Measurements from ENCODE around the gene TRIM44.

Gene TRIM44

DNA sequence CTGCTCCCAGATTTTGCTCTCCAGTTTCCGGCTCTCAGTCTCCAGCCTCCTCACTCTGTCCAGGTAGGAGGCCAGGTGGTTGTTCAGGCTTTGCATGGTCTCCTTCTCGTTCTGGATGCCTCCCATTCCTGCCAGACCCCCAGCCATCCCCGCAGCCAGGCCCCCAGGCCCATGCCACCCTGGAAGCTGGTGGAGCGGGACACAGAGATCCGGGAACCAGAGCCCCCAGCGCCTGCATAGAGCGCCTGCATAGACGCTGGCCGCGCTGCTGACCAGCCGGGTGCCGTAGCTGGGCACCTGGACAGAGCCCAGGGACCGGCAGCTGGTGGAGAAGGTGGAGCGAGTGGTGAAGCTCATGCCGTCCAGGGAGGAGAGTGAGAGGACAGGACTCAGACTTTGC, 198.6 kb downstream of the TRIM44 start:
- Histone ChIP-seq H3K79me2 (ENCODE audit: insufficient read depth, low read length) (no peaks in the 10 kb centered on the region), H3K9ac (ENCODE audit: low read length) (no peak overlapping the region), H3K4me3 (ENCODE audit: insufficient read depth, low read length, poor library complexity, severe bottlenecking) (no peak overlapping the region), H2AFZ (ENCODE audit: low read depth, low read length, severe bottlenecking) (no peak overlapping the region), H3K9me3 (ENCODE audit: insufficient read depth, low read length) (no peaks in the 10 kb centered on the region), H4K20me1 (ENCODE audit: low read depth, low read length) (no peaks in the 10 kb centered on the region), H3K27me3 (ENCODE audit: low read length) (no peaks in the 10 kb centered on the region), H3K4me2 (ENCODE audit: low read depth, low read length, poor library complexity, severe bottlenecking) (no peak overlapping the region), H3K9me2 (replicated peaks; ENCODE audit: insufficient read depth, low read length) (no peaks in the 10 kb centered on the region), H3K36me3 (ENCODE audit: low read length) (no peaks in the 10 kb centered on the region), H3F3A (ENCODE audit: insufficient read depth) (no peaks in the 10 kb centered on the region), H3K27ac (ENCODE audit: low read depth, low read length) (no peak overlapping the region)
- TF ChIP-seq, protein P1, sequence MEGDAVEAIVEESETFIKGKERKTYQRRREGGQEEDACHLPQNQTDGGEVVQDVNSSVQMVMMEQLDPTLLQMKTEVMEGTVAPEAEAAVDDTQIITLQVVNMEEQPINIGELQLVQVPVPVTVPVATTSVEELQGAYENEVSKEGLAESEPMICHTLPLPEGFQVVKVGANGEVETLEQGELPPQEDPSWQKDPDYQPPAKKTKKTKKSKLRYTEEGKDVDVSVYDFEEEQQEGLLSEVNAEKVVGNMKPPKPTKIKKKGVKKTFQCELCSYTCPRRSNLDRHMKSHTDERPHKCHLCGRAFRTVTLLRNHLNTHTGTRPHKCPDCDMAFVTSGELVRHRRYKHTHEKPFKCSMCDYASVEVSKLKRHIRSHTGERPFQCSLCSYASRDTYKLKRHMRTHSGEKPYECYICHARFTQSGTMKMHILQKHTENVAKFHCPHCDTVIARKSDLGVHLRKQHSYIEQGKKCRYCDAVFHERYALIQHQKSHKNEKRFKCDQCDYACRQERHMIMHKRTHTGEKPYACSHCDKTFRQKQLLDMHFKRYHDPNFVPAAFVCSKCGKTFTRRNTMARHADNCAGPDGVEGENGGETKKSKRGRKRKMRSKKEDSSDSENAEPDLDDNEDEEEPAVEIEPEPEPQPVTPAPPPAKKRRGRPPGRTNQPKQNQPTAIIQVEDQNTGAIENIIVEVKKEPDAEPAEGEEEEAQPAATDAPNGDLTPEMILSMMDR (IDR thresholded peaks at IDR 0.05; ENCODE audit: insufficient read depth, low read length, poor library complexity, severe bottlenecking) = no peak
- TF ChIP-seq EZH2phosphoT487 (conservative IDR thresholded peaks at IDR 0.05; ENCODE audit: low read length) = no peak

DNA sequence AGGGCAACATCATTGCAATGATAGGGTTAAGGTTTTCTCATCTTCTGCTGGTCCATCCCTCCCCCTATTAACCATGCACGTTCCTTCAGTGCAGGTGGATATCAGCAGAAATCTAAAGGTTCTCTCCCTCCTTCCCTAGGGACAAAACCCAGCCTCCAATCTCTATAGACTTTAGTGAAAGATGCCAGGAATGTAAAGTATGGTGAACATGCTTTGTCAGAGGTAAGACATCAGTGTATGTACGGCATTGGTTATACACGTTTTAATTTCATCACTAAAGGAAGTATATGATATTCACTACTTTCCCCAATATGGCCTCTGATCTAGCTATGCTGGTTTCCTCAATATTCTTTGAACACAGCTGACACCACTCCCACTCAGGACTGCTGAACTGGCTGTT, 200.1 kb downstream of the TRIM44 start:
- H3K36me3 ChIP-seq (ENCODE audit: low read length) = no peaks in the 10 kb centered on the region
- H2AFZ ChIP-seq (ENCODE audit: low read depth, low read length, severe bottlenecking) = no peak overlapping the region
- H4K20me1 ChIP-seq (ENCODE audit: low read depth, low read length) = no peaks in the 10 kb centered on the region
- no peaks in the 10 kb centered on the region for H3F3A ChIP-seq (ENCODE audit: insufficient read depth)
- no peak overlapping the region for H3K9ac ChIP-seq (ENCODE audit: low read length)
- H3K9me3 ChIP-seq (ENCODE audit: insufficient read depth, low read length) = no peaks in the 10 kb centered on the region
- no peaks in the 10 kb centered on the region for H3K9me2 ChIP-seq (replicated peaks; ENCODE audit: insufficient read depth, low read length)
- no peak overlapping the region for H3K27ac ChIP-seq (ENCODE audit: low read depth, low read length)
- no peak overlapping the region for H3K4me2 ChIP-seq (ENCODE audit: low read depth, low read length, poor library complexity, severe bottlenecking)
- H3K79me2 ChIP-seq (ENCODE audit: insufficient read depth, low read length) = no peaks in the 10 kb centered on the region
- TF ChIP-seq, protein P1 (IDR thresholded peaks at IDR 0.05; ENCODE audit: insufficient read depth, low read length, poor library complexity, severe bottlenecking) = no peak
- TF ChIP-seq EZH2phosphoT487 (conservative IDR thresholded peaks at IDR 0.05; ENCODE audit: low read length) = no peak
- H3K27me3 ChIP-seq (ENCODE audit: low read length) = no peaks in the 10 kb centered on the region
- H3K4me3 ChIP-seq (ENCODE audit: insufficient read depth, low read length, poor library complexity, severe bottlenecking) = no peak overlapping the region

DNA sequence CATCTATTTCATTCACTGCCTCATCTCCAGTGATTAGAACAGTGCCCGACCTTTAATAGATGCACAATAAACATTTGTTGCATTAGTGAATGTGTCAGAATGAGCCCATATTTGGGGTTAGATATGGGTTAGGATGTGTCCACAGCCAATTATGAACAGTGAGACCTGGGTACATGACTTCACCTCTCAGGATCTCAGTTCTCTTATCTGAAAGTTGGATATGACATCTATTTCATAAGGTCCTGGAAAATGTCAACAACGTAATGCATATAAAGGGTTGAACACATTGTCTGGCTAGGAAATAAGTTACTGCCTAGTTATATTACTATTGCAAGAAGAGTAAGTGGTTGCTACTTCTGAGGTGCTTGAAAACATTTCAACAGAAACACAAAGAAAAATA, 201.6 kb downstream of the TRIM44 start:
- no peak overlapping the region for H2AFZ ChIP-seq (ENCODE audit: low read depth, low read length, severe bottlenecking)
- no peaks in the 10 kb centered on the region for H3K27me3 ChIP-seq (ENCODE audit: low read length)
- no peak overlapping the region for H3K9ac ChIP-seq (ENCODE audit: low read length)
- H3K4me3 ChIP-seq (ENCODE audit: insufficient read depth, low read length, poor library complexity, severe bottlenecking) = no peak overlapping the region
- no peaks in the 10 kb centered on the region for H3K36me3 ChIP-seq (ENCODE audit: low read length)
- no peaks in the 10 kb centered on the region for H3K9me3 ChIP-seq (ENCODE audit: insufficient read depth, low read length)
- H3K79me2 ChIP-seq (ENCODE audit: insufficient read depth, low read length) = no peaks in the 10 kb centered on the region
- no peak for TF ChIP-seq EZH2phosphoT487 (conservative IDR thresholded peaks at IDR 0.05; ENCODE audit: low read length)
- TF ChIP-seq, protein P1 (IDR thresholded peaks at IDR 0.05; ENCODE audit: insufficient read depth, low read length, poor library complexity, severe bottlenecking) = no peak
- no peaks in the 10 kb centered on the region for H3K9me2 ChIP-seq (replicated peaks; ENCODE audit: insufficient read depth, low read length)
- no peaks in the 10 kb centered on the region for H3F3A ChIP-seq (ENCODE audit: insufficient read depth)
- H4K20me1 ChIP-seq (ENCODE audit: low read depth, low read length) = no peaks in the 10 kb centered on the region
- no peak overlapping the region for H3K4me2 ChIP-seq (ENCODE audit: low read depth, low read length, poor library complexity, severe bottlenecking)
- H3K27ac ChIP-seq (ENCODE audit: low read depth, low read length) = no peak overlapping the region

All from SU-DHL-6 (cell line).